HG03575 (cell line): Measurements from ENCODE around the gene MFN2.

Experiments used
- ATAC-seq: cut with Tn5 transposase; IDR thresholded peaks from one replicate; pipeline ENCODE4 v1.9.1; 2021; ENCODE audit not compliant: unreplicated experiment, insufficient number of reproducible peaks, low FRiP score; ENCODE audit errors: extremely low read depth

The MFN2 gene

DNA sequence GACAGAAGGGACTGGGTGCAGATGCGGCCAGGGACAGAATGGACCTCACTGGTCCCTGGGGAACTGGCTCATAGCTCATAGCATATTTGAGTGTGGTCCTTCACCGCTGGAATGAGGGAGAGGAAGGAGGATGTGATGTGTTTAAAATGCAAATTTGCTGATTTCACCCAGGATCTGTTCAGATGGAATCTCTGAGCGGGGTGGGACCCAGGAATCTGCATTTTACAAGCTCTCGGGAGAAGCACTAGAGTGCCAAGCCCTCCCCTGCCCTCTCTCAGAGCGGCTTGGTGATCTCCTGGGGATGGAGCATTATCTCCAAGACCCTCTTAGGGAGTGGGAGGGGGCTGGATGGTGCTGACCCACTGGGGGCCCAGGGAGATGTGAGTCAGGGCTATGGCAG, 22.8 kb upstream of the MFN2 start:
- ATAC-seq, result no peak

DNA sequence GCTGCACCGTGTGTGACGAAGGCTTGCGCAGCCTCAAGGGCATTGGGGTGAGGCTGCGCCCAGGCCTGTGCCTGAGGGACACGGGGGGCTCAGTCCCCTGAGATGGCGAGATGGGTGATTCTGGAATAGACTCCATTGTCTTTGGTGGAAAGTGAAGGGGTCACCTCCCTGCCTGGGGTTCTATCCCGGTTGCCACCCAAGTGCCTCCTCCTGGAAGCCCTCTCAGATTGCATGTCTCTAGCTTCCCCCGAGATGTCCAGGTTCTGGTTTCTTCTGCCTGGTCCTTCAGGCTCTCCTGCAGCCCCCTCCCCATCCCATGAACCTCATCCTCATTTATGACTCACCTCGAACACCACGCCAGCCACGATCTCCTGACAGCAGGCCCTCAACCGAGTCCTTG, 22.3 kb upstream of the MFN2 start:
- no peak for ATAC-seq

DNA sequence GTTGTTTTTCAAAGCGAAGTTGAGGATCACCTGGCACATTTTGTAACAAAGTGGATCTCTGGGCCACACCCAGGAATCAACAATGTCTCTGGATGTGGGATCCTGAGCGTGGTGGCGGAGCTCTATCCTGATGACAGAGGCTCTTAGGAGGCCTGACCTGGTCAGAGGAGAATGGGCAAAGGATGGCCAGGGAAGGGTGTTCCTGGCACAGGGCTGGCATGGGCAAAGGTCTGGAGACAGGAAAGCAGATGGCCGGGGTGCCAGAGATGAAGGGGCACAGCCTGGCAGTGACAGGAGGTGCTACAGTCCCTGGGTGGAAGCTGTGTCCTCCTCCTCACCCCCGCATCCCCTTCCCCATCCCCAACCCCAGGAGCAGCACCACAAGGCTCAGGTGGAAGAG, 20.0 kb upstream of the MFN2 start:
- ATAC-seq, result no peak

DNA sequence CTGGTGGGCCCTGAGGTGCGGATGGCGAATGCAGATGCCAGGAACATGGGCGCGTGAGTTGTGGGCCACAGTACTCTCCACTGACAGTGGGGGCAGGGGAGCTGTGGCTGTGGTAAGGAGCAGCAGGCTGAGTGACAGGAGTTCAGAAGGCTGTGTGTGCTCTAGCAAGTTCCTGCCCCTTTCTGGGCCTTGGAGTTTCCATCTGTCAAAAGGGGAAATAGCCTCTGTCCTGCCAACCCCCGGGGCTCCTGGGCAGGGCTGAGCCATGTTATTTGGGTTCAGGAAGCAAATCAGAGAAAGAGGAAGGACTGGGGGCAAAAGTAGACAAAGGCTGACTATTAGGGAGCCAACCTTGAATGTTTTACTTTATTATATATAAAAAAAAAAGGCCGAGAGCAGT, 19.5 kb upstream of the MFN2 start:
- ATAC-seq, result no peak

DNA sequence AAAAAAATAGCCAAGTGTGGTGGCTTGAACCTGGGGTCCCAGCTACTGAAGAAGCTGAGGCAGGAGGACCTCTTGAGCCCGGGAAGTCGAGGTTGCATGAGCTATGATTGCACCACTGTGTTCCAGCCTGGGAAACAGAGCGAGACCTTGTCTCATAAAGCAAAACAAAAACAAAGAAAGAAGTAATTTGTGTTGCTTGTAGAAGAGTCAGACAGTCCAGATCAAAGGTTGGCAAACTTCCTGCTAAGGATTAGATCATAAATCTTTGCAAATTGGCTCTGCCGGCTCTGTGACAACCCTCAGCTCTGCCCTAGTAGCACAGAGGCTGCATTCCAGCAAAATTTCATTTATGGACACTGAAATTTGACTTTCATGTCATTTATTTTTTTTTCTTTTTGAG, 19.0 kb upstream of the MFN2 start:
- ATAC-seq, result no peak

DNA sequence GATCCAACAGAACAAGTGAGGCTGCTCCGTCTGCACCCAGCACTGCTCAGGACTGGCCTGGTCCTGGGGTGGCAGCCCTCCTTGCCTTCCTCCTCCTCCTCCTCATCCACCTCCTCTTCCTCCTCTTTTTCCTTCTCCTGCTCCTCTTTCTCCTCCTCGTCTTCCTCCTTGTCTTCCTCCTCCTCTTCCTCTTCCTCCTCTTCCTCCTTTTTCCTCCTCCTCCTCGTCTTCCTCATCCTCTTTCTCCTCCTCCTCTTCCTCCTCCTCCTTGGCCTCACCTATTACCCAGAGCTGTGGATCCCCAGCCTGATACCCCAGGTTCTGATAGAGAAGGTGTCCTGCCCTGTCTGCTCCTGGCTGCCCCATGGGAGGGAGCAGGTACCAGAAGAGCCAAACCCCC, 16.6 kb upstream of the MFN2 start:
- ATAC-seq, result no peak

DNA sequence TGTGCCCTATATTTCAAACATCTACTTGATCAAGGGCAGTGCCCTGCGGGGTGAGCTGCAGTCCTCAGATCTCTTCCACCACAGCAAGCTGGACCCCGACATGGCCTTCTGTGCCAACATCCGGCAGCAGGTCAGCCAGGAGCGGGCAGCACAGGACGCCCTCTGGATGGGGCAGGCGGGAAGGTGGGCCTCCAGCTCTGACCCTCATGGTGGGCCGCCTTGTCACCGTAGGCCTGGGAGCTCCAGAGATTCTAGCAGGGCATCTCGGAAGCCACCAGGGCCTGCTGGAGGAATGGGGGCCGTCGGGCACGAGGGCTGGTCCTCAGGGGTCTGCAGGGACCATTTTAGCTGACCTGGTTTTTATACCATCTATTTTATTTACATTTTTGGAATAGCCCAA, 15.6 kb upstream of the MFN2 start:
- ATAC-seq, result no peak

DNA sequence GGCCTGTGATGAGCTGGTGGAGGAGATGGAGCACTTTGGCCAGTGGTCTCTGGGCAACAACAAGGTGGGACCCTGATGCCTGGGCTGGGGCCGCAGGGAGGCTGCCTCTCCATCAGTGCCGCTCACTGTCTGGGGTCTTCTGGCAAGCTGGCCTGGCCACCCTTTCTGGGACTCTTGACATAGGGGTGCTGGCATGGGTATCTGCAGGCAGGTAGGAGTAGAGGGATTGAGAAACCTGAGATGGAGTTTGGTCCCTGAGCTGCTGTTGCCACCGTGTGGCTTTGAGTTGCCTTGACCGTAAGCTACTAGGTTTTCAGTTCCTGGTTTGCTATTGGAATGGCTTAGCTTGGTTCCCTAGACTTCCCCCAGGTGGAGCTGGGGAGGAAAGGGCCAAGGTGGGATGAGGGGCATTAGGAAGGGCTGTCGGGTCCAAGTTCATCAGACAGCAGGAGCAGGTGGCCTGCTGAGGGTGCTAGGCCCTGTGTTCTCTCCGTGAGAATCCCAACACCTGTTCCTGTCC, 13.2 kb upstream of the MFN2 start:
- ATAC-seq, result no peak

DNA sequence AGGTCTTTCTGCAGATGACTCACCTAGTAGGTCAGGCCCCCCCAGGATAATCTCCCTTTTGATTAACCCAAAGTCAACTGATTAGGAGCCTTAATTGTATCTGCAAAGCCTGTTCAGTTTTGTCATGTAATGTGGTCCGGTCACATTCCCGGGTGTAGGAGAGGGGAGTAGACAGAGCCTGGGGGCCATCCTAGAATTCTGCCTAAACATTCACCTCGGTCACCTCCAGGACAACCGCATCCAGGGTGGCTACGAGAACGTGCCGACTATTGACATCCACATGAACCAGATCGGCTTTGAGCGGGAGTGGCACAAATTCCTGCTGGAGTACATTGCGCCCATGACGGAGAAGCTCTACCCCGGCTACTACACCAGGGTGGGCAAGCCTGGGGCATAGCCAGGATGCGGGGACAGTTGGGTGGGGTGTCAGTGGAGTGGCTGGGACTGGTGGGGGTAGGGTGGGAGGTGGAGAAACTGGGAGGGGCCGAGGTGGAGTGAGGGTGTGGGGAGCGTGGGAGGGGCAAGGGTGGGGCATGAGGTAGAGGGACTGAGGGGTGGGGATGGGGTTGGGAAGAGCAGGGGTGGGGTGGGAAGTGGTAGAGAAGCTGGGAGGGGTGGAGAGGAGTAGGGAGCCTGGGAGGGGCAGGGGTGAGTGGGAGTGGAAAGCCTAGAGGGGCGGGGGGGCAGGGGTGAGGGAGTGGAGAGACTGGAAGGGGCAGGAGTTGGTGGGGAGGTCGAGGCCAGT, 9.6 kb upstream of the MFN2 start:
- no peak for ATAC-seq

DNA sequence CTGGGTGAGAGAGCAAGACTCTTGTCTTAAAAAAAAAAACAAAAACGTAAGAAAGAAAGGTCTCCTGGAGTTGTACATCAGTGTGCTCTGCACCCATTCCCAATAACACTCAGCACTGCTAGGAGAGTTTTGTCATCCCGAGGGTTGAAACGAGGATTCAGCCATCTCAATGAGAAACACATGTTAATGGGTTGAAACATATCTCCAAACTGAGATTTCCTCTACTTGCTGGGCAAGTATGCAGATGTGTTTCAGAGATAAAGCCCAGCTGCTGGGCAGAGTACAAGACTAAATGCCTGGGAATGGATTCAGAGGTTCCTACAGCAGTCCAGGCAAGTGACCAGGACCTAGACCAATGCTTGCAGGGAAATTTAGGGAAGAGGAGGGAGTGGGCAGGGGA, 2.6 kb upstream of the MFN2 start:
- no peak for ATAC-seq

DNA sequence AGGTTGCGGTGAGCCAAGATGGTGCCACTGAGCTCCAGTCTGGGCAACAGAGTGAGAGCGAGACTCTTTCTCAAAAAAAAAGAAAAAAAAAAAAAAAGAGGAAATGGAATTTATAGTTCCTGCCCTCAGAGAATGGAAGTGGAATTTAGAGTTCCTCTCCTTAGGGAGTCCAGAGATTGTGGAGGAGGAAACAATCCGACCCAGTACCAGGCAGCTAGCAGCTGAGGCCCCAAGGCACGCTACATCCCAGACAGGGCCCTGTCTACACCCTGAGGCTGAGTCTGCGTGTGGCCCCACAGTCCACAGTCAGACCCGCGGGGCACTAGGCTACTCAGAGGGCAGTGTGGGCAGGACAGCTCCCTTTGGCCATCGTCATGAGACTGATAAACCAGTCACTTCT, 1.9 kb upstream of the MFN2 start:
- ATAC-seq, result no peak

DNA sequence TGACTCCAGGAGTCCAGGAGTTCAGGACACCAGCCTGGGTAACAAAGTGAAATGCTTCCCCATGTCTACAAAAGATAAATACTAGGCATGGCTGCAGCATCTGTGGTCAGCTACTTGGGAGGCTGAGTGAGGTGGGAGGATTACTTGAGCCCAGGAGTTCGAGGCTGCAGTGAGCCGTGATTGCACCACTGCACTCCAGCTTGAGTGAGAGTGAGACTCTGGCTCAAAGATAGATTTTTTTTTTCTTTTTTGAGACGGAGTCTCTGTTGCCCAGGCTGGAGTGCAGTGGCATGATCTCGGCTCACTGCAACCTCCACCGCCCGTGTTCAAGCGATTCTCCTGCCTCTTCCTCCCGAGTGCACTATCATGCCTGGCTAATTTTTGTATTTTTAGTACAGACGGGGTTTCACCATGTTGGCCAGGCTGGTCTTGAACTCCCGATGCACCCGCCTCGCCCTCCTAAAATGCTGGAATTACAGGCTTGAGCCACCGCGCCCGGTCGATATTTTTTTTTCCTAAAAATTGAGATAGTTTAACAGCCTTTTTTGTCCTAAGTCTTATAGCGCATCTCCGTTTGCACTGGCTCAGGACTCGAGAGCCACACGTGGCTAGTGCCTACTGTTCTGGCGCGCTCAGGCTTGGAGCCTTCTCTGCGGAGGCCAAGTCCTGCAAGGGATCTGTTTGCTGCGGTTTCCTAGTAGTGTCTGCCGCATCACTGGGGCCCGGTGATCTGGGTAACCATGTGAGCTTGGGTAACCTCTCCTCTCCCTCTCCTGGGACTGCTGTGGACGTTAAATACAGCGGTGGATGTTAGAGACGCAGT, 1.0 kb upstream of the MFN2 start:
- no peak for ATAC-seq

DNA sequence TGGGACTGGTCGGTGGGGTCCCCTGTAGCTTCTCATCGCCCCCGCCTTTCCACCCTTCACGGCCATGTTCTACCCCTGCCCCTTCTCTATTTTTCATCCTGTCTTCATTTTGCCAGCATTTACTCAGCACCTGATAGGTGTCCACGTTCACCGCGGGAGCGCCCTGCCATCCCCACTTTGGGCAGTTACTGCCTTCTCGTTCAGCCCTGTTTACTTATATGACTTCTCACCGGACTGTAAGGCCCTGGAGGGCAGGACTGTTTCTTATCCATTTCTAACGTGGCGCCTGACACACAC, 380 bp downstream of the MFN2 start:
- no peak for ATAC-seq

DNA sequence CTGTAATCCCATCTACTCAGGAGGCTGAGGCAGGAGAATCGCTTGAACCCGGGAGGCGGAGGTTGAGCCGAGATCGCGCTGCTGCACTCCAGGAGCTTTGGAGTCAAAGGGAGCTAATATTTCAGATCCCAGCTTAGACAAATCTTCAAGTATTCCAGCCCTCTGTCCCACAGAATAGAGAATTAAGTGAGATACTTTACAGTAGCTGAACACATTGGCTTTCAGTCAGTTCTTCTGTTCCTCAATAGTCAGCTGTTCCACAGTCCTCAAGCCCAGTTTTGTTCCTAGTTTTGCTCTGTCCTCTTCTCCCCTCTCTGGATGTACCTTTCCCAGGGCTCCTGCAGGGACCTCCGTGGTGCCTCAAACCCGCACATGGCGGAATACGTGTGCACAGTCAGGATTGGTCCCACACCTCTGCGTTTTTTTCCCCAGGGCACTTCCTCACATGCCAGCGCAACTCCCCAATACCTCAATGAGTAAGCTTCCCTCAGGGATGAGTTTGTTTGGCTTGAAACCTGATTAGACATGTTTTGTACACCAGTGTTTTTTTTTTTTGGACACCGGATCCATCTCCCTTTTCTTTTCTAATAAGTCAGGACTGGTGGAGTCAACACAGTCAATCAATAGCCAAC, 1.2 kb downstream of the MFN2 start:
- ATAC-seq, result no peak

DNA sequence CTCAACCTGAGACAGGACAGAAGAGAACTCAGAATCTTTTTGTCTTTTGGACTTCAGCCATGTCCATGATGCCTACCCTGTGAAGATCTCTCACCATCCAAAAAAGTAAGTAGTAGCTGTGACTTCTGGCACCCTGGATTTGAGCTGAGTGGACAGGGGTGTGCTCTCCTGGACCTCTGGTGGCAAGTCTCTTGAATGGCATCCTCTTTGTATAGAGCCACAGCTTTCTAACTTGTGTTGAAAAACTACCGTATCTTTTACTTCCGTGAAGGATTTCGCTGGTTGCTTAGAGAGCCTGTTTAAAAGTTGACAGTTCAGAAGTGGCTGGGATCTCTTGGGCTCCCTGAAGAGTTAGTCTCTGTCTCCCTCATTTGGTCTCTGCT, 1.8 kb downstream of the MFN2 start:
- no peak for ATAC-seq

DNA sequence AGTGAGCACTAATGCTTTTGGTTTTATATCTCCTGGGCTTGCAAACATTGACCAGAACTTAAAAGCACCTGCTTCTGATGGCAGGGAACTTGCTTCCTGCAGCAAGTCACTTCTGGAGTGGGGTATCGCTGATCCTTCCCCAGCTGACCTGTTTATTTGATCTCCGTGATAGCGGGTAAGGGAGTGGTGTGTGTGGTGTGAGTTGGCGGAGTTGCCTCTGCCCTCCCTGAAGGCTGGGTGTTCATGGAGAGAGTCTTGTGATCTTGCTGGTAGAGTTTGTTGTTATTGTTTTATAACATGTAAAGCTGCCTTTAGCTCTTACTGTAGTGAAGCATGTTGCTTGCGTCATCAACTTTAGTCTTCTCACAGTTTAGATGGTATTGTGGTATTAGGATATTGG, 3.9 kb downstream of the MFN2 start:
- ATAC-seq, result no peak

DNA sequence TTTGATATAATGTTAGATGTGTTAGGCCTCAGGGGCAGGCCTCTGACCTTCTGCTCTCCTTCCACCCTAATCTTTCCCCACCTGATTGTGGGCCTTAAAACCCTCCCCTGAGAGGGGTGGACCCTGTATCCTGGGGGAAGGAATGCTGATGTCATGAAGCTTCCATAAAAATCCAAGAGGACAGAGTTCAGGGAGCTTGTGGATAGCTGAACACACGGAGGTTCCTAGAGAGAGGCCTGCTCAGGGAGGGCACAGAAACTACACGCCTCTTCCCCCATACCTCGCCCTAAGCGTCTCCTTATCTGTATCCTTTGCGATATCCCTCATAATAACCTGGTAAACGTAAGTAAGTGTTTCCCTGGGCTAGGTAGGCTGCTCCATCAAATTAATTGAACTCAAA, 4.3 kb downstream of the MFN2 start:
- ATAC-seq, result no peak

DNA sequence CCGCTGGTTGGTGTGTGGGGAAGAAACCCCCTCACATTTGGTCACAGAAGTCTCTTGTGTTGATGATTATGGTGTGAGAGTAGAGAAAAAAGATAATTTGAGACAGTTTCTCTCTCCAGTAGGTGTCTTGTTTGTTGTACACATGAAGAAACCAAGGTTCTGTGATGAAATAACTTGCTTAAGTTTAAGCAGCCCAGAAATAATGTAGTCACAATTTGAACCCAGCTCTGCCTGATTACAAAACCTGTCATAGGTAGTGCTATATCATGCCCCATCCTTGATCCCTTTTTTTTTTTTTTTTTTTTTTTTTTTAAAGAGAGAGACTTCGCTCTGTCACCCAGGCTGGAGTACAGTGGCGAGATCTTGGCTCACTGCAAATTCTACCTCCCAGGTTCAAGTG, 4.9 kb downstream of the MFN2 start:
- no peak for ATAC-seq

DNA sequence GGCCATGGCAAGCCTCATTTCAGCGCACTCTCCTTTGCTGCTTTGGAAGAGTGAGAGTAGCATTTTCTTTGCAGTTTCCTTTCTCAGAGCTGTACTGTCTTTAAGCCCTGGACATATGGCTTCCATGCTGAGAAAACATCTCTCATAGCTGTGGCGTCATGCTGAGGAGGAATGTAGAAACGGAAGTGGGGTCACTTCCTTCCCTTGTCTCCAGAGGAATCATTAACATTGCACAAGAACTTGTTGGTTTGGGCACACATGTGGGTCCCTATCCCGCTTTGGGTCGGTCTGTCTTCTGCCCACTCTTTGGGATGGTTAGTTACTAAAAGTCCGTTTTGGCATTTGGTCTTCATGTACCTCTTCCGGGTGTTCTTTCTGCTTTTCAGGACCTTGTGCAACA, 5.6 kb downstream of the MFN2 start:
- ATAC-seq, result no peak

DNA sequence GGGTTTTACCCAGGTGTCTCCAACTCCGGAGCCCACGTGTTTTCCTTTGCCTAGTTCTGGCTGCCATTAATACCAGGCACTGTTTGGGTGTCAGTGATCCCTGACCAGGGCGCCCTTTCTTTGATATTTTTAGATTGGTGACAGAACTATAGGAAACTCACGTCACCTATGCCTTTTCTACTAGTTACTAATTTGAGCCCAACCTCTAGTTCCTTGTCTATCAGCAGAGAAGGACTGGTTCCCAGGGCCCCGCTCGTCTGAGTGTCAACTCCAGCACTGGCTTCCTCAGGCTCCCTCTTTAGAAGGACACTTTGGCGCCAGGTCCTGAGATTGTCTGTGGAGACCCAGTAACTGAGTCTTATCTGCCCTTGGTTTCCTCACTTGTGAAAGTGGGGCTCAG, 9.4 kb downstream of the MFN2 start:
- no peak for ATAC-seq
